Breast epithelium (tissue), 3 donors: Measurements from ENCODE around the gene AIDA.

Experiments used
- CTCF ChIP-seq, 3 donors: fragments of 450-650 bp; IDR thresholded peaks; one replicate each; pipeline ENCODE4 v1.5.1; 2016 to 2017; ENCODE audit warnings: antibody characterized with exemption in 3 of 3, mild to moderate bottlenecking in 3 of 3, moderate library complexity in 3 of 3
- POLR2A ChIP-seq: fragments of 450-650 bp; IDR thresholded peaks from one replicate; pipeline ENCODE4 v1.6.1; 2016; ENCODE audit warnings: antibody characterized with exemption, mild to moderate bottlenecking, moderate library complexity

GRCh38 chr1:222652676-222653075 is 59.6 kb downstream of the AIDA start:
- TF ChIP-seq CTCF (IDR thresholded peaks at IDR 0.05) (no peak), POLR2A (no peak)
